ENCODE data around the gene ACSL6.

The ACSL6 gene

GRCh38 chr5:131973089-131973712, 38.3 kb downstream of the ACSL6 start:
- H3K4me3 ChIP-seq (ENCODE audit: low read length): no peak overlapping the region
- no peak for TF ChIP-seq CTCF (conservative IDR thresholded peaks at IDR 0.05; ENCODE audit: low read depth, low read length)
- DNase-seq (ENCODE audit: low read depth): no peak

- H3K4me3 ChIP-seq (ENCODE audit: low read length): no peak overlapping the region
- TF ChIP-seq CTCF (conservative IDR thresholded peaks at IDR 0.05; ENCODE audit: low read depth, low read length): no peak
- no peak for DNase-seq (ENCODE audit: low read depth)
Measured at GRCh38 chr5:131968396-131968954, 43.0 kb downstream of the ACSL6 start.

- TF ChIP-seq CTCF (conservative IDR thresholded peaks at IDR 0.05; ENCODE audit: low read depth, low read length): no peak
- no peak overlapping the region for H3K4me3 ChIP-seq (ENCODE audit: low read length)
- DNase-seq (ENCODE audit: low read depth): no peak
Measured at GRCh38 chr5:131966551-131966950, 44.9 kb downstream of the ACSL6 start.

- H3K4me3 ChIP-seq (ENCODE audit: low read length): no peak overlapping the region
- TF ChIP-seq CTCF (conservative IDR thresholded peaks at IDR 0.05; ENCODE audit: low read depth, low read length): no peak
- DNase-seq (ENCODE audit: low read depth): no peak
Measured at GRCh38 chr5:131965826-131966415, 45.5 kb downstream of the ACSL6 start.

- no peak for DNase-seq (ENCODE audit: low read depth)
Measured at GRCh38 chr5:131959906-131960305, 51.6 kb downstream of the ACSL6 start.

GRCh38 chr5:131959136-131959535, 52.3 kb downstream of the ACSL6 start:
- no peak for DNase-seq (ENCODE audit: low read depth)
- no peak for TF ChIP-seq CTCF (conservative IDR thresholded peaks at IDR 0.05; ENCODE audit: low read depth, low read length)

More at GRCh38 chr5:131959906-131960305, 51.6 kb downstream of the ACSL6 start:
- TF ChIP-seq CTCF (conservative IDR thresholded peaks at IDR 0.05; ENCODE audit: low read depth, low read length): no peak
- no peak overlapping the region for H3K4me3 ChIP-seq (ENCODE audit: low read length)

More at GRCh38 chr5:131959136-131959535, 52.3 kb downstream of the ACSL6 start:
- H3K4me3 ChIP-seq (ENCODE audit: low read length): no peak overlapping the region

Data from retinal pigment epithelial cell (primary cell).